ENCODE data around the gene ATP6V0A4.
A peak's percentile ranks its signal among the peaks of the same experiment; 100 is the strongest.
"Not testable (repeated sequence)": the region's sequence is repeated elsewhere in the genome, so short reads cannot be mapped to it uniquely, and the experiment has no call there.

The ATP6V0A4 gene

DNA sequence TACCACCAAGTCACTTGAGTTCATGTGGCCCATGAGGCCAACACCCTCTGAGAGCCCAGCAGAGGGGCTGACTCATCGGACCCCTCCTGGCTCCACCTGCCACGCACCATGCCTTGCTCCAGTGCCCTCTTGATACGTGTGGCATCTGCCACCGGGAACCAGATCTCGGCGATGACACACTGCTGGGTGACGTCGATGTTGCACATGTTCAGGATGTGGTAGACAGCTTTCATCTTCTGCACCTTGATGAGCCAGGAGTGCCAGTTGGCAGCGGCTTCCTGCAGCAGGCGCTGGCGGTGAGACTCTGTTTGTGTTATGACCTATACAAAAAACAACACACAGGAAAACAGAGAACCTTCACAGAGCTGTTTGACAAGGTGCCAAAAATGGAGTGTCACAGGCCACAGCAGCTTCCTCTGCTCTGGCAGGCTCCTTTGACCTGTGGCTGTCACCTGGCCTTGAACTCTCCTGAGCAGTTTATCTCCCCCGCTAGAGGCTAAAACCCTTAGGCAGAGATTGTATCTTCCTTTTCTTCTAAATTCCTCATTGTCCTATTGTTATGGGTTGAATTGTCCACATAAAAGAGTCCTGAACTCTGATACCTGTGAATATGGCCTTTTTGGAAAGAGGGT is 45.4 kb downstream of the ATP6V0A4 start:
- no peak for DNase-seq (ENCODE audit: low read depth, low spot score)

DNA sequence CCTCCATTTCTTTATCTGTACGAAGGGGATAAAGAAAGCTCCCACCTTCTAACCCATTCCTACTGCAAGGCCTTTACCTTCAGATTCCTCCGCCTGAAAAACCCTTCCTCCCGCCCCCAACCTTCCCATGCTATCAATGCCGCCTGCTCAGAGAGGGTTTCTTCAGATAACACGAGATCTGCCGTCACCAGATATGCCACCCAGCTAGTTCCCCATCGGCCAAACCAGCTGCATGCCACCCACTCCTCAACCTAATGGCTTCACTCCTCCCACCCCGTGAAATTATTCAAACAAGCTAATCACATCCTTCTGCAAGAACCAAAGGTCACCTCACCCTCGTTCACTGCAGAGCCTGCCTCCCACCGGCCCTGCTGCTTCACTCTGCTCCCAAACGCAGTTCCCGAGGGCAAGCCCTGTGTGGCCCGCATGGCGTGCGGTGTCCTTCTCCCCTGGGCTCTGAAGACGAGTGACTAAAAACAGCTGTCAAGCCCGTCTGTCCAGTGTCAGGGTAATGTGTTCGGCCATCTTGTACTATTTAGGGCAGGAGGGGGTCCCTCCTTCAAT is 47.0 kb downstream of the ATP6V0A4 start:
- DNase-seq (ENCODE audit: low read depth, low spot score), result no peak

DNA sequence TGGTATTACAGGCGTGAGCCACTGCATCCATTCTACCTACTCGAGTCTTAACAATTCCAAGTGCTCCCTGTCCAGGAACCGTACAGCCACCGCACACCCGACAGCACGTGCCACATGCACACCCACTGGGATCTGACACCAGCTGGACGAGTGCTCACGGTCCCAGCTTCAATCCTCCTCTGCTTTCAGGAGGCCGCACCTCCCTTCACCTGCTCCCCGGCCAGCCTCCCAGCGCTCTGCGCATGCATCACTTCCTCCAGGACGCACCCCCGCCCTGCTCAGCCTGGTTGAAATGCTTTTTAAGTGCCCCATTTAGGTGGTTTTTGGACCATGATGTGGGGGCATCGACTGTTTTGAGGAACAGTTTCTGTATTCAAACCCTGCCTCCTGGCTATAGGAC is 47.5 kb downstream of the ATP6V0A4 start:
- DNase-seq (ENCODE audit: low read depth, low spot score), result no peak

DNA sequence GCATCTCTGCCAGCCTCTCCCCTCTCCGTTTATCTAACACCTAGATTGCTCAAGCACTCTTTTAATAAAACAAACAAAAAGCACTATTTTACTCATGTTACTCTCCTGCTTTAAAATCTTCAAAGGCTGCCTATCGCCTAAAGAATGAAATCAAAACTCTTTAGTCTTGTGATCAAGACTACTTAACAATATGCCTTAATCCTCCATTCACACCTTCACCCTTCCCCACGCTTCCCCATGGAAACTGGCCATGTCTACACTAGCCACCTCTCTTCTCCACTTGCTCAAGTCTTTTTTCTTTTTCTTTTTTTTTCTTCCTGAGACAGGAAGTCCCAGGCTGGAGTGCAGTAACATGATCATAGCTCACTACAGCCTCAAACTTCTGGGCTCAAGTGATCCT is 48.0 kb downstream of the ATP6V0A4 start:
- no peak for DNase-seq (ENCODE audit: low read depth, low spot score)

DNA sequence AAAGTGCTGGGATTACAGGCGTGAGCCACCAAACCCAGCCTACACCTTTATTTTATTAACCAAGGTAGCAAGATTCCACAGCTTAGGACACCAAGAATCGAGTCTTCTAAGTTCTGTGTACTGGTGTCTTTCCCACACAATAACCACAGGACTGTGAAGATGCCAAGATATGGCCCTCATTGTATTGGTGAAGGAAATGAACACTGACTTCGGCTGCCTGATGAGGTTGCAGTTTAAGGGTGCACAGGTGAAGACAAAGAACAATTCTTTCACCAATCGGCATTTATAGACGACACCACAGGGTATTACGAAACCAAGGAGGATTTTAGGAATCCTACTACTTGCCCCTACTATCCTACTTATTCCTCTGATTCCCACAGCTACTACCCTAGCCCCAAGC is 49.3 kb downstream of the ATP6V0A4 start:
- no peak for DNase-seq (ENCODE audit: low read depth, low spot score)

DNA sequence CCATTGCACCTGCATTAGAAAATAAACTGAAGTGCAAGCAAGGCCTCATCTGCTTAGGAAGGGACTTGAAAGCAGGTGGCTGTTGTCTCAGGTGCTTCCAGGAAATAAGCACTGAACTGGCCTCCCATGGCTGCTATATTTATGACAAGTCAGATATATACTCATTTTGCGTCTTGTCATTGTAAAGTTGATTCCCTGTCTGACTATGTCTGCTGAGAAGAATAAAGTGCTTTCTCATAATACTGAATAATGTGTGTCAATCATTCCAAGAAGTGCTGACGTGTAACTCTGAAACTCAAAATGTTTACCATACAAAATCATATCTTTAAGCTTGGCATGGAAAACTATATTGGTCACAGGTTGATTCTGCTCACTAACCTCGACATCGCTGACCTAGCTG is 51.9 kb downstream of the ATP6V0A4 start:
- DNase-seq (ENCODE audit: low read depth, low spot score), result no peak

DNA sequence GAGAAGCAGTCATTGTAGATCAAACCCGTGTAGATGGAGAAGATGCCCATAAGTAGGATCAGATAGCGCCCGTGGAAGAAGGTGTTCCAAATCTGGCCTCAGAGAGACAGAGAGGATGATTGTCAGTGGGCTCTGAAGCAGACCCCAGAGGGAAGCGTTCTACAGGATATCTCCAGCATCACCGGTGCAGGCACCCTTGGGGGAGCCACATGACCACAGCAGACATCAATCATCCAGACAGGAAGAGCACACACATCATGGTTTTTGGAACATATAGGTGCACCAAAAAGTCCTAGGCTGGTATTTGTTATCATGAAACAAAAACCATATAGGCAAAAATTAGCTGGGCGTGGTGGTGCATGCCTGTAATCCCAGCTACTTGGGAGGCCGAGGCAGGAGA is 52.8 kb downstream of the ATP6V0A4 start:
- DNase-seq (ENCODE audit: low read depth, low spot score), result no peak

DNA sequence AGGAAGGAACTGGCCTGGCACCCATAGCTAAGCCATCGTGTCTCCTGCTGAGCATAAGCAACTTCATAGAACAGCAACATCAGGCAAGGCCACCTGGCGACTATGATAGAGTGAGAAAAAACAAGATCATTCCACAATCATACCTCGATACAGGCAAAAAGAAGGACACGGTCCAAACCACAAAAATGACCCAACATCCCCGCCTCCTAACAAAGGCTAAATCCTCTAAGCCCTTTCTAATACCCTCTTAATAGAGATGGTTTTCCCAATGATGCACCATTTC is 56.6 kb downstream of the ATP6V0A4 start:
- DNase-seq (ENCODE audit: low read depth, low spot score), result no peak

DNA sequence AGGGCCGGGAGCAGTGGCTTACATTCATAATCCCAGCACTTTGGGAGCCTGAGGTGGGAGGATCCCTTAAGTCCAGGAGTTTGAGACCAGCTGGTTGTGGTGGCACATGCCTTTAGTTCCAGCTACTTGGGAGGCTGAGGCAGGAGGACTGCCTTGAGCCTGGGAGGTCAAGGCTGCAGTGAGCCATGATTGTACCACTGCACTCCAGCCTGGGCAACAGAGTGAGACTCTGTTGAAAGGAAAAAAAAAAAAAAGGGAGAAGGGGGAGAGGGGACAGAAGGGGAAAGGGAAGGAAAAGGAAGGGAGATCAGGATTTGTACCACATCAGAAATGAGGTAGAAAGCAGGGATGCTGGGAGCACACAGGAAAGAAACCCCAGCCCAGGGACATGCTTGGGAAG is 58.1 kb downstream of the ATP6V0A4 start:
- DNase-seq (ENCODE audit: low read depth, low spot score), result no peak

DNA sequence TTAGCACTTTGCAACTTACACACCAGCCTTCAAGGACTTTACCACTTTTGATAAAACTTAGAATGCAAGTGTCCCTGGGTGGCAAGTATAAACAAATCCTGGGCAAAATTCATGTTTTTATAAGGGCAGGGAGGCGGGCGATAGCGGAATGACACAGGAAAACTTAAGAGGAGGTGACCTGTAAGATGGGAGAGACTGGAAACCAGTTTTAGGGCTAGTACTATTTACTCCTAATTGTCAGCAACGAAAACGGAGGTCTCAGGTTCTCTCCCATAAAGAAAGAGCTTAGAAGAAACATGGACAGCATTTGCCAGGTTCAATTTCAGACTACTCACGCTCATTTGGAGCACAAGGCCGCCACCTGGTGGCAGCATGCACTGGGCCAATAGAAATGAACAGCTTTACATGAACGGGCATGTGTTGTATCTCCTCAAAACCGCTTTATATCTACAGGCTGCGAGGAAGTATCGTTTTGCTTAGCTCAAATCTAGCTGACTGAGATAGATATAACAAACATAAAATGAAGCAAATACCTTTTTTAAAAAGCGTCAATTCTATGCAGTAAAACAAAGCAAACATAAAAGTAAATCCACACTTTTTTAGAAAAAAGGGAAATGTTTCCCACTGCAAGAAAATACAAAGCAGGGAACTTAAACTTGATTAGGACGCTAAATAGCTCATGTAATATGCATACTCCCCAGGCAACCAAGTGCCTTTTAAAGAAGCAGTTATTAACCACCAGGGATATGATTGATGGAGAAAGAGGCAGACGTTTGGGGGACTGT is 59.3 kb downstream of the ATP6V0A4 start:
- DNase-seq (ENCODE audit: low read depth, low spot score), result peak; percentile 78

DNA sequence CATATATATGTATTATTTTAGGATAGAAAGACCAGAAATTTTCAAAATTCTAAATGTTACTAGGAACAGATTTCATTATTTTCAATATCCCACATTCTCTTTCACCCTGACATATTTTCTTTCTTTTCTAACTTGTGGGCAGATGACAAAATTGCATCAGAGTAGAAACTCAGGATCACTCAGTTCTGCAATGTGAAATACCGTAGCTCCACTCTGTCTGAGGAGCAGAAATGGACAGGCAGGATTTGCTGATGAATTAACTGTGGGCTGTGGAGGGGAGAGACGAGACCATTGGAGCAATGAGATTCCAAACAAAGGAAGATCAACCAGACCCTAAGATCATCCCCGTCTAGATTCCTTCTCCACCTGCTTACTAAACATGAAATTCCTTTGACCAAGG is 59.9 kb downstream of the ATP6V0A4 start:
- no peak for DNase-seq (ENCODE audit: low read depth, low spot score)

DNA sequence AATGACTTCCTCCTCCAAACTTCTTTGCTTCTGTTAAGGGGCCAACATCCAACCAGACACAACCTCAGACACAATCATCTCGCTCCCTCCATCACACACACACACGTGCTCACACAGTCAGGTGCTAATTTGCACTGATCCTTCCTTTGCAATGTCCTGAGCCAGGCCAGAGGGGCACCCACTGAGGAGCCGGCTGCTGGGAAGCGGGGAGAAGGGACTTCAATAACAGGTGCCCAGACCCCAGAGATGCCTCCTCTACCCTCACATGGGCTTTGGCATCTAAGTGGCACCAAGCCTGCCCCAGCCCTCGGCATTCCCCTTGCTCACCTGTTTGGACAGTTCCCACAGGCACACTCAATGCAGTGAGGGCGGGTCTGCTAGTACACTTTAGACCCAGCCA is 62.6 kb downstream of the ATP6V0A4 start:
- DNase-seq (ENCODE audit: low read depth, low spot score), result no peak

DNA sequence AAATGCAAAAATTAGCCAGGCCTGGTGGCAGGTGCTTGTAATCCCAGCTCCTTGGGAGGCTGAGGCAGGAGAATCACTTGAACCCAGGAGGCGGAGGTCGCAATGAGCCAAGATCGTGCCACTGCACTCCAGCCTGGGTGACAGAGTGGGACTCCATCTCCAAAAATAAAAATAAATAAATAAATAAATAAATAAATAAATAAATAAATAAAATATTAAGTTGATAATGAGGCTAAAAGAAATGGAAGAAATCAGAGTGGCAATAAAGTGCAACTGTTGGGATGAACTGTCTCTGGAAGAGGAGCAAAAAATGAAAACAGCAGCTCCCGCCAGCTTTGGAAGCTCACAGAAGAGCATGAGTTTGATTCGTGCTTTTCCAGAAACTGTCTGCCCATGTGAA is 66.3 kb downstream of the ATP6V0A4 start:
- DNase-seq (ENCODE audit: low read depth, low spot score), result not testable (repeated sequence)

DNA sequence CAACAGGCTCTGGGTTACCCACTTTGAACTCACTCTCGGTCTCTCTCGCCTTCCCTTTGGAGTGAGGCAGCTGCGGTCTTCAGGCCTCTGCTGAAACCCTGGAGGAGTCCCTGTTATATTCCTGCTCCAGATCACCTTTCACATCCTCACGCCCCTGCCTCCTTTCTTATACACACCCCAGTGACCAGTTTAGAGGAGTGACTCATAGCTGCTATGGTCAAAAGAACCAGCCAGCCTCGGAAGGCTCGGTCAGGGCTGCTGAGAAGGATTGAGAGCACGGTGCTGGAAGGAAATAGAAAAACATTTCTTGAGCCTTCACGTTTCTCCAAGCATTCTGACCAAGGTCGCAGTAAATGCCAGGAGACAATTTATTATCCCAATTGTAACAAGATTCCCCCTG is 68.6 kb downstream of the ATP6V0A4 start:
- DNase-seq (ENCODE audit: low read depth, low spot score), result no peak

DNA sequence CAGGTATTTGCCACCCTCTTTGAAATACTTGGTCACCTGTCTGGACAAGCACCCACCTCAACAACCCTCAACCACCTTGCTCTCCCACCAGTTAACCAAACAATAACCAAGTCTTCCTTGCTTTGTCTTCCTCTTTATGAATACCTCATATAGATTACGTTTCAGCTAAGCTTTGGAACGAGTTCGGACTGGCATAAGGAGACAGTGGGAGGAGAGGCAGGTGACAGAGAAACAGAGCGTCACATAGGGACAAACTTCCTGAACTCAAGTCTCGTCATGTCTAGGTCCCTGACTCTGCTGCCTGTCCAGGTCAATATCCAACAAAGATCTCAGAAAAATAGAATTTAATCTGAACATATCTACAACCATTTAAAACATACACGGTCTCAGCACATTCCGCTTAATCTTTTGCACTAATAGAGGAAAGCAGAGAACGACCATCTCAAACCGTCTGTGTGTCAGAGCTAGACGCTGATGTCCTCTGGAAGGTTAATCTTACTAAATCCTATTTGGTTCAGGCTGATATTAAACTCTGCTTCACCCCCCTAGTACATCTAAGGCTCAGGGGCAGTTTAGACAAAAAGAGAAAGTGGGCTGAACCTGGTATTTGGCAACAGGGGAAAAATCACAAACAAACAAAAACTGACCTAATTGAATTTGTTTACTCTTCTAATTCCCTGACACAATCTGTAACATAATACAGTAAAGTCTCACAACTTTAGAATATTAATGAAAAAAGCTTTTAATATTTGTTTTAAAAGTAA is 70.5 kb downstream of the ATP6V0A4 start:
- DNase-seq (ENCODE audit: low read depth, low spot score), result no peak

DNA sequence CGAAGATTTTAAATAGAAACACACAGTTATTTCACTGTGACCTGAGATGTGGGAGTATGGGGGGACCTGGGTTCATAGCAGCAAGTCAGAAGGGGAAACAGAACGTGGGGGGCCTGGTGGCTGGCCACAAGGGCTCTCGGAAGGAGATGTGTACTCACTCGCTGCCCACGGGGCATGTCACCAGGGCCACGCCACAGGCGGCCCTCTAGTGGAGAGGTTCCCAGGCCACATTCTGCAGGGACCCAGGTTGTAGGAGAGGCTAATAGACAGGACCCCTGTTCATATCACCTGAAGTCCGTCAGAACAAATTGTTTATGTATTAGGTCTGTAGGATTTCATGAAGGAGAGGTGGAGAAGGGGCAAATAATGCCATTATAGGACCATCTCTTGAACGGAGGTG is 71.7 kb downstream of the ATP6V0A4 start:
- no peak for DNase-seq (ENCODE audit: low read depth, low spot score)

DNA sequence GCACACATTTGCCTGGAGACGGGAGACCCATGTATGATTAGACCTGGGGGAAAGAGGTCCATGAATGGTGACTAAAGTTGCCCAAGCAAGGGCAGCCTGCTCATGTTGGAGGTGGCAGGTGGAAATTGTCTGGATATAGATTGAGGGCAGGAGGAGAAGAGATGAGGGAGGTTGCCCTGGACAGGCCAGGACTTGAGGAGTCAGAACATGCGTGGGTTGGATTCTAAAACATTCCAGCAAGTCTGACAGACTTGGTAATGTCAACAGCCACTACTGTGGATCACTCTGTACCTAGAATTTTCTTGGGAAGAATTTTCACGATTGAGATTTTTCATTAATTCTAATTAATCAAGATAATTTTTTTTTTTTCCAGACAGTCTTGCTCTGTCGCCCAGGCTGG is 77.7 kb downstream of the ATP6V0A4 start:
- DNase-seq (ENCODE audit: low read depth, low spot score), result no peak

DNA sequence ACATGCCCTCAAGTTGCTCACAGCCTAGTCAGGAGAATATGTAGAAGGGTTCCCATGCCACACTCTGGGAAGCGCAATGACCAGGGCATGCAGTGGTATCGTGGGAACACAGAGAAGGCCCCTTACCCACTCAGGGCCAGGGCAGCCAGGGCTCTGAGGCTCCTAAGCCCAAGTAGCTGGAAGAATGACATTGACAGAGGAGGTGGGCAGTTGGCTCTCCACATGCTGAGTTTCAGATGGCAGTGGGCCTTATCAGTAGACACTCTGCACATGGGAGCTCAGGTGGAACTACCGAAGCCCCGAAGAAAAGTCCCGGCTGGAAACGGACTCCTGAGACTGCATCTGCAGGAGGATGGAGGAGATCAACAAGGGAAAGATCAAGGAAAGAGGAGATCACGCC is 81.1 kb downstream of the ATP6V0A4 start:
- no peak for DNase-seq (ENCODE audit: low read depth, low spot score)

DNA sequence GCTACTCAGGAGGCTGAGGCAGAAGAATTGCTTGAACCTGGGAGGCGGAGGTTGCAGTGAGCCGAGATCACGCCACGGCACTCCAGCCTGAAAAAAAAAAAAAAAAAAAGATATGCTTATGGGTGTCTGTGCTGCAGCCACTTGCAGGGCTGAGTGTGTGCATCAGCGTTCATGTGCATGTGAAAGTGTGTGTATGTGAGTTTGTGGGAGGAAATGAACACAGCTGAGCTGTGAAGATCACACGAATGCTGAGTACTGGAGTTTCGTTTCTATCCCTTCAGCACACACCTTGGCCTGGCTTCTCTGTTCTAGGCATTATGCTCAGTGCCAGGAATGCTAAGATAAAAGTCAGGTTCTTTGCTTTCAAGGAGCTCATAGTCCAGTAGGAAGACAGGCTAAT is 84.8 kb downstream of the ATP6V0A4 start:
- DNase-seq (ENCODE audit: low read depth, low spot score), result no peak

DNA sequence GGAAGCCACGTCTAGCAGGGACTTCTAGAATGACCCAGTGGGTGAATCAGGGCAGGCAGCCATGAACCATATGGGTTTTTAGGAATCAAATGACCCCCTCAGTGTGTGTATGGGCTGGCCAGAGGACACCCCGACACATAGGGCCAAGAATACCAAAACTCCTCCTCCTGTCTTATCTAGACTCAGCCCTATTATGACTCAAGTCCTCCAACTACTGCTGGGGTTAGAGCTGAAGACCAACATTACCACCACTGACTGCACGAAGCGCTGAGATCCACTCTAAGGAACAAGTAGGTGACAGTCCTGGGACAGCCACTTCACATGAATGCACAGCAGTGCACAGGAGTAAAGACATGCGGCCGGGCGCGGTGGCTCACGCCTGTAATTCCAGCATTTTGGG is 85.3 kb downstream of the ATP6V0A4 start:
- no peak for DNase-seq (ENCODE audit: low read depth, low spot score)

DNA sequence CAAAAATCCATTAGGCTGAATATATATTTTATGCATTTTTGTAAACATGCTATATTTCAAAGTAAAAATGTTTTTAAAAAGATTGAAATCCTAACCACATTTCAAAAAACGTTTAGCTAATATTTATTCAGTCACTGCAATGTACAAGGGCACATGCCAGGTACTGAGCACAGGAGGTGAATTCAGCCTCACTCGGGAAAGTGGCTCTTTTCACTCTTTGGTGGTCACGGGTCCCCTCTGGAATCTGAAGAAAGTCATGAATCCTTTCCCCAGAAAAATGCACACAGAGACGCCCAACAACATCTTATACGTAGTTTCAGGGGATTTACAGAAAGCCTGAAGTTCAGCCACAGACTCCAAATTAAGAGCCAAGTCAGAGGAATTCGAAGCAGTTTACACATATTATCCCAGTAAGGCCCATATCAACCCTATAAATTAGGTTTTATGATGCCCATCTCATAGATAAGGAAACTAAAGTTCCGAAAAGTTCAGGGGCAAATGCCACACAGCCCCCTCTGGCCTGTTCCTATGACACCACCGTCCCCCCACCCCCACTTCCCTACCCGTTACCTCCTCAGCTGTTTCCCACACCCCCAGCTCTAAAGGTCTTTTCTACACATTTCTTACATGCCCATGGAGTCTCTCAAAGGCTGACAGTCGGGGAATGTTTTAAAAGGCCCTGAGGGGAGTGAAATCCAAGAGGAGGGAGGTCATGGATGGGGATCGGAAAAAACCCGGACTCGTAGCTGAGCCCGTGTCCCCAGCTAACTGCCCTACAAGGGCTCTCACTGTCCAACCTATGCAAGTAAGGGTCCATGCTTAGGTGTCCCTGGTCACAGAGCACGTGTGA is 87.2 kb downstream of the ATP6V0A4 start:
- no peak for DNase-seq (ENCODE audit: low read depth, low spot score)

DNA sequence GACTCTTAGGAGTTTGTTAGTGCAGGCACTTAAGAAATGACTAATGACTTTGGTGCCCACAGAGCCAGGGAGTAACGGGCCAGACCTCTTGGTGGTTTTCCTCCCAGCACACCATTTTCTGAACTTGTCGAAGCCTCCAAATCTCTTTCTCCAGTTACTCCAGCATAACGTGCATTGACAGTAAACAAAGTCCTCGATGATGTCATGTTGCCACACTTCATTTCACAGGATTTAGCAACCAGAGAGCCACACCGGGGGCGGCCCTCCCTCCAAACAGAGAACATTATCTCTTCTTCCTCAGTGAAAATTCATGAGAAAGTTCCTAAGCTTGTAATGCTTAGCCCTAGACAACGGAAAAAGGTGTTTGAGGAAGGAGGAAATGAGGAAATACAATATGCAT is 92.8 kb downstream of the ATP6V0A4 start:
- no peak for DNase-seq (ENCODE audit: low read depth, low spot score)
